AG04450 (cell line): ENCODE results near the gene B3GALT4. TPM values are rescaled to one million over a fixed set of nuclear protein-coding genes. Genes with fewer than 3 reads are reported as not detected.
"Not testable (repeated sequence)": the region's sequence is repeated elsewhere in the genome, so short reads cannot be mapped to it uniquely, and the experiment has no call there.

Experiments
- CTCF ChIA-PET: fragments of 300-600, 350-600 bp; formaldehyde crosslinking; extraction: SDS; loops from one replicate; lab custom pipeline; 2022; ENCODE audit warnings: antibody characterized with exemption, inconsistent platforms; lab: Charles Lee
- POLR2A ChIA-PET: fragments of 350-600 bp; formaldehyde crosslinking; extraction: SDS; loops from one replicate; lab custom pipeline; 2021; ENCODE audit warnings: antibody characterized with exemption, inconsistent platforms; lab: Yijun Ruan, JAX
- DNase-seq: peaks from one replicate; pipeline ENCODE4 v3.0.0-alpha.2; 2011; ENCODE audit warnings: low read depth, low spot score
- H3K27ac ChIP-seq: one replicate; pipeline ENCODE4 v1.5.1; 2012; ENCODE audit warnings: low read depth, low read length, control low read depth
- H3K27me3 ChIP-seq: one replicate; pipeline ENCODE4 v1.6.0; 2012; ENCODE audit warnings: low read length; ENCODE audit not compliant: control insufficient read depth, insufficient read depth
- H3K4me3 ChIP-seq: 2 replicates; pipeline ENCODE4 v1.5.1; 2011; ENCODE audit warnings: mild to moderate bottlenecking, low read depth, low read length, control low read depth
- H3K9me3 ChIP-seq: 2 replicates; pipeline ENCODE4 v1.5.1; 2012; ENCODE audit warnings: low read length; ENCODE audit not compliant: control insufficient read depth, insufficient read depth
- polyA plus RNA-seq: library from polyadenylated mRNA; depleted of rRNA; stranded (reverse); fragments of >200 nt; gene quantifications from 2 replicates; pipeline ENCODE4 v1.2.3, GENCODE V29; 2011
- TF ChIP-seq, protein P1 (sequence below): IDR thresholded peaks from 2 replicates; pipeline ENCODE4 v1.5.1; 2011; ENCODE audit warnings: low read depth, low read length, control low read depth, inconsistent platforms

B3GALT4 gene
- polyA plus RNA-seq, 1 experiment, result 1.1 TPM

DNA sequence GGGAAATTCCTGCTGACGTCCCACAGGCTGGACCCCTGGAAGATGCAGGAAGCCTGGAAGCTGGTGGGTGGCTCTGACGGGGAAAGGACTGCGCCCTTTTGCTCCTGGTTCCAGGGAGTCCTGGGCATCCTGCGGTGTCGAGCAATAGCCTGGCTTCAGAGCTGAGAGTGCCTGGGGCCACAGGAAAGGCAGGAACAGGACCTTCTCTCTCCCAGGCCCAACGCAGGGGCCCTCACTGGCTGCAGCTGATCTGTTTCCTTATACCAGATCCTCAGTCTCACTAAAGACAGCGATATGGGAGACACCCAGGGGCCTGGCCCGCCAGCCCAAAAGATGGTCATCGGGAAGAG is 1.4 kb downstream of the B3GALT4 start:
- ChIA-PET CTCF (interaction anchor here (0.5 to 2.0 kb wide), 2 partner anchors 67 to 119 kb away, joined by 3 to 8 read pairs; no protein-coding TSS in a partner anchor), POLR2A (interaction anchor here (0.5 to 3.2 kb wide), 3 partner anchors 11 to 1604 kb away, joined by 3 to 15 read pairs (median 13); partner anchors contain the start of genes PFDN6 and WDR46)
- no peaks in the 10 kb centered on the region for H3K9me3 ChIP-seq
- no peak for DNase-seq
- no peaks in the 10 kb centered on the region for H3K27me3 ChIP-seq
- TF ChIP-seq, protein P1, sequence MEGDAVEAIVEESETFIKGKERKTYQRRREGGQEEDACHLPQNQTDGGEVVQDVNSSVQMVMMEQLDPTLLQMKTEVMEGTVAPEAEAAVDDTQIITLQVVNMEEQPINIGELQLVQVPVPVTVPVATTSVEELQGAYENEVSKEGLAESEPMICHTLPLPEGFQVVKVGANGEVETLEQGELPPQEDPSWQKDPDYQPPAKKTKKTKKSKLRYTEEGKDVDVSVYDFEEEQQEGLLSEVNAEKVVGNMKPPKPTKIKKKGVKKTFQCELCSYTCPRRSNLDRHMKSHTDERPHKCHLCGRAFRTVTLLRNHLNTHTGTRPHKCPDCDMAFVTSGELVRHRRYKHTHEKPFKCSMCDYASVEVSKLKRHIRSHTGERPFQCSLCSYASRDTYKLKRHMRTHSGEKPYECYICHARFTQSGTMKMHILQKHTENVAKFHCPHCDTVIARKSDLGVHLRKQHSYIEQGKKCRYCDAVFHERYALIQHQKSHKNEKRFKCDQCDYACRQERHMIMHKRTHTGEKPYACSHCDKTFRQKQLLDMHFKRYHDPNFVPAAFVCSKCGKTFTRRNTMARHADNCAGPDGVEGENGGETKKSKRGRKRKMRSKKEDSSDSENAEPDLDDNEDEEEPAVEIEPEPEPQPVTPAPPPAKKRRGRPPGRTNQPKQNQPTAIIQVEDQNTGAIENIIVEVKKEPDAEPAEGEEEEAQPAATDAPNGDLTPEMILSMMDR, result no peak
- no peak overlapping the region for H3K27ac ChIP-seq
- no peak overlapping the region for H3K4me3 ChIP-seq

DNA sequence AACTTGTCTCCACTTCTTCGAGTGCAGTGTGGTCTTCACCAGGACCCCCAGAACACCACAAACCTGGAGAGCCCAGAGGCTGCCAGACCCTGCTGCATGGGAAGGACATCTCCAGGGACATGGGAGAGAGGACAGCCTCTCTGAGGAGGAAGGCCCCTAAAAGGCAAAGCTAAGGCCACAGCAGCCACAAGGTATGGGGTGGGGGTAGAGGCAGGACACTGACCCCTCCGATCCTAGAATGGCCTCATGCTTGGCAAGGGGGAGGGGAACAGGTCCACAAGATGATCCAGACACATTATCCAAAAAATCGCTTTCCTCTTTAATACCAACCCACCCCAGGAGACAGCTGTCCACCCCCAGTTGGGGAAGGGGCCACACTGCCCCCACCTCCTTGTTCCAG is 1.9 kb downstream of the B3GALT4 start:
- TF ChIP-seq, protein P1, result no peak
- H3K27ac ChIP-seq, result no peak overlapping the region
- POLR2A ChIA-PET, result interaction anchor here (0.5 to 2.3 kb wide), 2 partner anchors 10 to 1604 kb away, joined by 3 to 13 read pairs; partner anchors contain the start of genes PFDN6 and WDR46
- CTCF ChIA-PET, result interaction anchor here (0.5 to 2.0 kb wide), 4 partner anchors 11 to 118 kb away, joined by 3 to 11 read pairs (median 6); partner anchors contain the start of genes PFDN6 and WDR46
- no peaks in the 10 kb centered on the region for H3K9me3 ChIP-seq
- no peak overlapping the region for H3K4me3 ChIP-seq
- H3K27me3 ChIP-seq, result no peaks in the 10 kb centered on the region
- DNase-seq, result no peak

DNA sequence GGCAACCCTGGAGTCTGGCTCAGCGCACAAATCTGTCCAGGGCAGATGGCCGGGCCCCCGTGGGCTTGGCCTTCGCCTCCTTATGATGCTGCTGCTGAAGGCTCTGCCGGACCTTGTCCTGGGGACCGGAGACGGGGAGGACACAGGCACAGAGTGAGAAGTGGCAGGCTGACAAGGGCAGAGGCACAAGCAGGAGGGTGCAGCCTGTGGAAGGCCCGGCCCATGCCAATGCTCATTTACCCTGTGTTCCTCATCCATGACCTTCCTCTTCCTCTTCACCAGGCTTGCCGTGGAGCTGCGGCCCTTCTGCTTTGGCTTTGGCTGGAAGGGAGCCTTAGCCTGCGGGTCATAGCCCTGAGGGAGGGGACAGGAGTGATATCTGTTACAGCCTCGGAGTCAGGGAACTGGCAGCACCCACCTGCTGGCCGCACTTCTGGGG is 2.4 kb downstream of the B3GALT4 start:
- no peak for DNase-seq
- CTCF ChIA-PET, result interaction anchor here (0.6 to 1.6 kb wide), 3 partner anchors 10 to 128 kb away, joined by 3 to 11 read pairs (median 3); partner anchors contain the start of genes PFDN6 and WDR46
- TF ChIP-seq, protein P1, result no peak
- Histone ChIP-seq H3K9me3 (no peaks in the 10 kb centered on the region), H3K27me3 (no peaks in the 10 kb centered on the region), H3K27ac (no peak overlapping the region), H3K4me3 (no peak overlapping the region)
- POLR2A ChIA-PET, result interaction anchor here (2.3 kb wide), 1 partner anchor 10 kb away, joined by 13 read pairs; the partner anchor contains the start of genes PFDN6 and WDR46

DNA sequence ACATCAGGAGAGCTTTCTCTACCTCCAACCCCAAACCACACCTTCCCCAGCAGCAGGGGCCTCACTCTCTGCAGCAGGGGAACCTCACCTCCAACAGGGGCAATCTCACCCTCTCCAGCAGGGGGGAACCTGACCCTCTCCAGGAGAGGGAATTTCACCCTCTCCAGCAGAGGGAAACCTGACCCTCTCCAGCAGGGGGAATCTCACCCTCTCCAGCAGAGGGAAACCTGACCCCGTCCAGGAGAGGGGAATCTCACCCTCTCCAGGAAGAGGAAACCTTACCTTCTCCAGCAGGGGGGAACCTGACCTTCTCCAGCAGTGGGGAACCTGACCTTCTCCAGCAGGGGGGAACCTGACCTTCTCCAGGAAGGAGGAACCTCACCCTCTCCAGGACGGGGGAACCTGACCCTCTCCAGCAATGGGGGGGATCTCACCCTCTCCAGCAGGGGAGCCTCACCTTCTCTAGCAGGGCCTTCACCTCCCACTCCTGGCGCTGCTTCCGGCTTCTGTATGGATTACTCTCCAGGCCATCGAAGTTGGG is 3.1 kb downstream of the B3GALT4 start:
- ChIA-PET POLR2A (interaction anchor here (2.3 kb wide), 1 partner anchor 9 kb away, joined by 13 read pairs; the partner anchor contains the start of genes PFDN6 and WDR46), CTCF (interaction anchor here (0.7 to 1.6 kb wide), 3 partner anchors 9 to 142 kb away, joined by 3 to 11 read pairs (median 4); partner anchors contain the start of genes PFDN6 and WDR46)
- DNase-seq, result no peak
- Histone ChIP-seq H3K27me3 (no peaks in the 10 kb centered on the region), H3K9me3 (no peaks in the 10 kb centered on the region), H3K27ac (no peak overlapping the region), H3K4me3 (no peak overlapping the region)
- TF ChIP-seq, protein P1, result peak; percentile 64

DNA sequence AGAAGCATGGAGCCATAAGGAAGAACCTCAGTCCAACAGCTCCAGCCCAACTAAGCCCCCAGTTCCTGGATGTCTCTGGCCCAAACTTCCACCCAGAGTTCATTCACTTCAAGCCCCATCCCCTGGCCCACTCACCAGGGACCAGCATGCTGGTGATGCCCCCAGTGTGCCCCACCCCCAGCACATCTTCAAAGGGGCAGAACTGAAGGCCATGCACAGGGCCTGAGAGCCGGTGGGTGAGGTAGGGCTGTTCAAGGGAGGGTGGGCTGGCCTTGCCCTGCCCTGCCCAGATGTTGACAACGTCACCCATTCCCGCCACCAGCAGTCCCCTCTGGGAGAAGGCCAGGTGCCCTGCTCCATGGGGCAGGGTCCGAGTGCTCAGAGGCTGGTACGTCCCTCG is 3.6 kb downstream of the B3GALT4 start:
- Histone ChIP-seq H3K4me3 (no peak overlapping the region), H3K27ac (no peak overlapping the region), H3K9me3 (no peaks in the 10 kb centered on the region), H3K27me3 (no peaks in the 10 kb centered on the region)
- POLR2A ChIA-PET, result interaction anchor here (3.0 kb wide), 1 partner anchor 9 kb away, joined by 8 read pairs; the partner anchor contains the start of genes RPS18 and VPS52
- DNase-seq, result no peak
- CTCF ChIA-PET, result interaction anchor here (1.6 kb wide), 1 partner anchor 9 kb away, joined by 11 read pairs; the partner anchor contains the start of genes PFDN6 and WDR46
- TF ChIP-seq, protein P1, result no peak

DNA sequence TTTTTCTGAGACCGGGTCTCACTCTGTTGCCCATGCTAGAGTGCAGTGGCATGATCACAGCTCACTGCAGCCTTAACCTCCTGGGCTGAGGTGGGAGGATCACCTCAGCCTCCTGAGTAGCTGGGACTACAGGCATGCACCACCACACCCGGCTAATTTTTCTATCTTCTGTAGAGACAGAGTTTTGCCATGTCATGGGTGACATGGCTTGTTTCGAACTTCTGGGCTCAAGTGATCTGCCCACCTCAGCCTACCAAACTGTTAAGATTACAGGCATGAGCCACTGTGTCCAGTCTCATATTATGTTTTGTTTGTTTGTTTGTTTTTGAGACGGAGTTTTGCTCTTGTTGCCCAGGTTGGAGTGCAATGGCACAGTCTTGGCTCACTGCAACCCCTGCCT is 8.3 kb downstream of the B3GALT4 start:
- H3K27me3 ChIP-seq, DNase-seq, H3K4me3 ChIP-seq, CTCF ChIA-PET, POLR2A ChIA-PET, H3K9me3 ChIP-seq, H3K27ac ChIP-seq: not testable (repeated sequence)
